ENCODE measurements around the gene CORO2A. TPM values are rescaled to one million over a fixed set of nuclear protein-coding genes. Genes with fewer than 3 reads are reported as not detected.

Gene CORO2A
- total RNA-seq, 1 experiment from 2014 or later = 32.5 TPM

- Mint-ChIP-seq H3K36me3 (no peaks in the 10 kb centered on the region), H3K27ac (no peak overlapping the region), H3K4me1 (no peaks in the 10 kb centered on the region), H3K27me3 (ENCODE audit: low read depth) (no peaks in the 10 kb centered on the region), H3K9me3 (no peaks in the 10 kb centered on the region), H3K4me3 (no peak overlapping the region)
- TF ChIP-seq SOX15 (CRISPR knock-in tag; IDR thresholded peaks at IDR 0.05) (no peak), ERG (CRISPR knock-in tag; IDR thresholded peaks at IDR 0.05) (no peak), ZBTB43 (CRISPR knock-in tag; IDR thresholded peaks at IDR 0.05) (no peak)
- ChIA-PET CTCF (interaction anchor here (0.7 kb wide), 1 partner anchor 42 kb away, joined by 3 read pairs; no protein-coding TSS in a partner anchor), POLR2A (no interaction called here)
- ATAC-seq = no peak
- no peak for DNase-seq (ENCODE audit: low spot score)
Measured at GRCh38 chr9:98144076-98144475, 48.4 kb downstream of the CORO2A start.

GRCh38 chr9:98142925-98143481 lies 49.4 kb downstream of the CORO2A start:
- ChIA-PET CTCF (no interaction called here), POLR2A (no interaction called here)
- H3K4me1 Mint-ChIP-seq = no peaks in the 10 kb centered on the region
- H3K27me3 Mint-ChIP-seq (ENCODE audit: low read depth) = no peaks in the 10 kb centered on the region
- ATAC-seq (no peak), DNase-seq (ENCODE audit: low spot score) (no peak)
- no peaks in the 10 kb centered on the region for H3K9me3 Mint-ChIP-seq
- no peaks in the 10 kb centered on the region for H3K36me3 Mint-ChIP-seq
- H3K4me3 Mint-ChIP-seq = no peak overlapping the region
- TF ChIP-seq CREB1 (CRISPR knock-in tag; IDR thresholded peaks at IDR 0.05) (no peak), JAZF1 (CRISPR knock-in tag; IDR thresholded peaks at IDR 0.05) (no peak), ZNF512 (CRISPR knock-in tag; IDR thresholded peaks at IDR 0.05; ENCODE audit: borderline replicate concordance) (no peak), HMGXB4 (CRISPR knock-in tag; IDR thresholded peaks at IDR 0.05) (no peak), ATF2 (CRISPR knock-in tag; IDR thresholded peaks at IDR 0.05; ENCODE audit: borderline replicate concordance, low read depth) (no peak)
- no peak overlapping the region for H3K27ac Mint-ChIP-seq

GRCh38 chr9:98142182-98142907 lies 50.1 kb downstream of the CORO2A start:
- Mint-ChIP-seq H3K4me3 (no peak overlapping the region), H3K27ac (no peak overlapping the region), H3K4me1 (no peaks in the 10 kb centered on the region), H3K9me3 (no peaks in the 10 kb centered on the region), H3K36me3 (no peaks in the 10 kb centered on the region), H3K27me3 (ENCODE audit: low read depth) (no peaks in the 10 kb centered on the region)
- no peak for DNase-seq (ENCODE audit: low spot score)
- CTCF ChIA-PET = no interaction called here
- peak; percentile 58 for ATAC-seq
- POLR2A ChIA-PET = no interaction called here
- TF ChIP-seq NR1H2 (CRISPR knock-in tag; IDR thresholded peaks at IDR 0.05) (no peak), USF2 (CRISPR knock-in tag; IDR thresholded peaks at IDR 0.05) (no peak), CREM (CRISPR knock-in tag; IDR thresholded peaks at IDR 0.05) (no peak), ZNF512 (CRISPR knock-in tag; IDR thresholded peaks at IDR 0.05; ENCODE audit: borderline replicate concordance) (no peak), ZBTB21 (CRISPR knock-in tag; IDR thresholded peaks at IDR 0.05; ENCODE audit: borderline replicate concordance) (no peak), ESRRA (CRISPR knock-in tag; IDR thresholded peaks at IDR 0.05; ENCODE audit: borderline replicate concordance) (no peak), MAX (CRISPR knock-in tag; IDR thresholded peaks at IDR 0.05) (no peak), GABPB1 (CRISPR knock-in tag; IDR thresholded peaks at IDR 0.05) (no peak), IRF1 (CRISPR knock-in tag; IDR thresholded peaks at IDR 0.05) (no peak), FOXK1 (CRISPR knock-in tag; IDR thresholded peaks at IDR 0.05) (no peak), ZNF396 (CRISPR knock-in tag; IDR thresholded peaks at IDR 0.05; ENCODE audit: borderline replicate concordance) (no peak), NFE2L1 (CRISPR knock-in tag; IDR thresholded peaks at IDR 0.05) (no peak), NR3C1 (CRISPR knock-in tag; conservative IDR thresholded peaks at IDR 0.05; ENCODE audit: low read depth) (no peak)
